Fibroblast of lung (primary cell): ENCODE data around the gene PDCD7. TPM values are rescaled to one million over a fixed set of nuclear protein-coding genes. Genes with fewer than 3 reads are reported as not detected.

ENCODE experiments used
- DNase-seq, 2 donors: peaks; one replicate each; pipeline versions ENCODE4 v3.0.0 to v3.0.0-alpha.2; 2010; ENCODE audit warnings: low read depth in 2 of 2
- H2AFZ ChIP-seq: 2 replicates; pipeline ENCODE4 v1.5.1; 2012; ENCODE audit warnings: low read length, control low read depth, inconsistent platforms
- H3K27ac ChIP-seq: 2 replicates; pipeline ENCODE4 v1.5.1; 2011; ENCODE audit warnings: low read length, control low read depth; ENCODE audit not compliant: insufficient read depth
- H3K27me3 ChIP-seq: 2 replicates; pipeline ENCODE4 v1.5.1; 2011; ENCODE audit warnings: mild to moderate bottlenecking, low read length; ENCODE audit not compliant: control insufficient read depth, insufficient read depth
- H3K36me3 ChIP-seq: 2 replicates; pipeline ENCODE4 v1.5.1; 2011; ENCODE audit warnings: low read length; ENCODE audit not compliant: control insufficient read depth, insufficient read depth
- H3K4me1 ChIP-seq: 2 replicates; pipeline ENCODE4 v1.5.1; 2011; ENCODE audit warnings: low read length; ENCODE audit not compliant: control insufficient read depth, insufficient read depth; ENCODE audit errors: extremely low read depth
- H3K4me2 ChIP-seq: 2 replicates; pipeline ENCODE4 v1.5.1; 2011; ENCODE audit warnings: low read length, control low read depth; ENCODE audit not compliant: insufficient read depth; ENCODE audit errors: extremely low read depth
- H3K4me3 ChIP-seq, 4 experiments: fragments of 200-600 bp in 1 of 4; sonication (generic) in 1 of 4; replicated peaks in 1 of 4; 2 replicates each; pipeline ENCODE4 v1.5.1; 2011 to 2016; ENCODE audit warnings: low read length in 4 of 4, low read depth in 3 of 4, mild to moderate bottlenecking in 3 of 4, control low read depth in 2 of 4, inconsistent platforms in 1 of 4, mixed read lengths in 1 of 4; ENCODE audit not compliant: insufficient read depth in 1 of 4; ENCODE audit errors: control extremely low read depth in 1 of 4
- H3K79me2 ChIP-seq: 2 replicates; pipeline ENCODE4 v1.5.1; 2012; ENCODE audit warnings: mild to moderate bottlenecking, low read length, inconsistent platforms; ENCODE audit not compliant: control insufficient read depth, insufficient read depth
- H3K9ac ChIP-seq: 2 replicates; pipeline ENCODE4 v1.5.1; 2011; ENCODE audit warnings: mild to moderate bottlenecking, low read length, control low read depth; ENCODE audit not compliant: insufficient read depth
- H3K9me3 ChIP-seq: 2 replicates; pipeline ENCODE4 v1.5.1; 2012; ENCODE audit warnings: low read depth, low read length; ENCODE audit not compliant: control insufficient read depth, insufficient read depth
- H4K20me1 ChIP-seq: 2 replicates; pipeline ENCODE4 v1.5.1; 2011; ENCODE audit warnings: low read length; ENCODE audit not compliant: control insufficient read depth, insufficient read depth; ENCODE audit errors: extremely low read depth
- CTCF ChIP-seq, 2 donors: IDR thresholded peaks in 1 of 2; conservative IDR thresholded peaks in 1 of 2; 1 replicate in 1 of 2; 2 replicates in 1 of 2; pipeline ENCODE4 v1.5.1; 2011 to 2012; ENCODE audit warnings: low read length in 2 of 2, control low read depth in 1 of 2, inconsistent platforms in 1 of 2, low read depth in 1 of 2, mild to moderate bottlenecking in 1 of 2
- EZH2 ChIP-seq: IDR thresholded peaks from 2 replicates; pipeline ENCODE4 v1.5.1; 2012; ENCODE audit warnings: low read length, control low read depth, mild to moderate bottlenecking; ENCODE audit errors: missing control alignments
- polyA plus RNA-seq, 2 donors: library from polyadenylated mRNA; depleted of rRNA in 1 of 2; stranded (reverse) in 1 of 2; unstranded in 1 of 2; fragments of >200 nt; gene quantifications; 2 replicates each; pipeline ENCODE4 v1.2.1, GENCODE V29; 2011 to 2012; ENCODE audit warnings: missing spikeins in 1 of 2
- total RNA-seq: library from RNA; depleted of rRNA; stranded (reverse); fragments of >200 nt; gene quantifications from 2 replicates; pipeline ENCODE4 v1.2.1, GENCODE V29; 2014

Gene PDCD7
- total and polyA plus RNA-seq, 2 donors (not counting 1 experiment from before 2014, with no cell fraction given) = 17.0 to 21.7 TPM

DNA sequence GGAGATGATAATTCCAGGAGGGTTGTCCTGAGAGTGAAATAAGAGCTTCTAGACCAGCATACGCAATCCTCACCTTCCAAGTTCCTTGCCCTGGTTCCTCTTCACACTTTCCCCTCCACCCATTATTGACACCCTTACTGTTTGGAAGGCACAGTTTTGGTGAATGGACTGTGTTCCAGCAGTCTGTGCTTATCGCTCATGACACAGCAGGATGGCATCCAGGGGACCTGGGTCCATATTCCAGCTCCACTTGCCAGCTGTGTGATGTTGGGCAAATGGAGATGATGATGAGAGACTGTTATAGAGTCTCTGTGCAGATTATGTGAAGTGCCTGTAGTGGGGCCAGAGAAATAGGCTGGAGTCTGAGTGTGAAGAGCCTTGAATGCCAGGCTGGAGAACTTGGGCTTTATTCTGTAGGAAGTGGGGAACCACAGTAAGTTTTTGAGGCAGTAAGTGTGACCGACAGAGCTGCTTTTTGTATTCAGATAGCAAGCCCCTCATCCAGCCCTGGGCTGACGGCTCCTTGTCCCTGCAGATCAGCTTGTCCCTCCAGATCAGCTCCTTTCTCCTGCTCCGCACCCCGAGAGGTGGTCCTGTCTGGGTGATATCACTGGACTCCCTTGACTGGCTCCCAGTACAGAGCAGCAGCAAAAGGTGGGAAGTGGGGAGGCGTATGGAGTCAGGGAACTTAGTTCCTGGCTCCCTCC is 49.0 kb downstream of the PDCD7 start:
- DNase-seq = peak in 1 of 2 donors; percentile 48
- Histone ChIP-seq H3K79me2 (no peaks in the 10 kb centered on the region), H3K4me1 (peaks cover 24% of the 10 kb centered on the region), H3K9ac (no peak overlapping the region), H4K20me1 (no peaks in the 10 kb centered on the region), H2AFZ (no peak overlapping the region), H3K36me3 (no peaks in the 10 kb centered on the region), H3K9me3 (no peaks in the 10 kb centered on the region), H3K27ac (no peak overlapping the region), H3K4me2 (no peak overlapping the region), H3K27me3 (no peaks in the 10 kb centered on the region), H3K4me3 (no peak overlapping the region)
- TF ChIP-seq EZH2 (no peak), CTCF (conservative IDR thresholded peaks at IDR 0.05 in 1 of 2, IDR thresholded peaks at IDR 0.05 in 1 of 2; ENCODE audit: low read depth in 1 of 2, low read length in 2 of 2) (no peak)

GRCh38 chr15:65083262-65083701 is 50.3 kb downstream of the PDCD7 start:
- peaks cover 14% of the 10 kb centered on the region for H3K4me1 ChIP-seq
- H3K4me2 ChIP-seq = peak overlapping the region; percentile 26
- H2AFZ ChIP-seq = no peak overlapping the region
- H3K9me3 ChIP-seq = no peaks in the 10 kb centered on the region
- no peaks in the 10 kb centered on the region for H3K36me3 ChIP-seq
- peak; percentile 57 to 86 for DNase-seq
- H3K4me3 ChIP-seq = no peak overlapping the region
- H3K79me2 ChIP-seq = no peaks in the 10 kb centered on the region
- no peak overlapping the region for H3K27ac ChIP-seq
- TF ChIP-seq CTCF (conservative IDR thresholded peaks at IDR 0.05 in 1 of 2, IDR thresholded peaks at IDR 0.05 in 1 of 2; ENCODE audit: low read depth in 1 of 2, low read length in 2 of 2) (peak; percentile 63 to 77), EZH2 (no peak)
- H4K20me1 ChIP-seq = no peaks in the 10 kb centered on the region
- peaks cover 2% of the 10 kb centered on the region for H3K27me3 ChIP-seq
- H3K9ac ChIP-seq = no peak overlapping the region

DNA sequence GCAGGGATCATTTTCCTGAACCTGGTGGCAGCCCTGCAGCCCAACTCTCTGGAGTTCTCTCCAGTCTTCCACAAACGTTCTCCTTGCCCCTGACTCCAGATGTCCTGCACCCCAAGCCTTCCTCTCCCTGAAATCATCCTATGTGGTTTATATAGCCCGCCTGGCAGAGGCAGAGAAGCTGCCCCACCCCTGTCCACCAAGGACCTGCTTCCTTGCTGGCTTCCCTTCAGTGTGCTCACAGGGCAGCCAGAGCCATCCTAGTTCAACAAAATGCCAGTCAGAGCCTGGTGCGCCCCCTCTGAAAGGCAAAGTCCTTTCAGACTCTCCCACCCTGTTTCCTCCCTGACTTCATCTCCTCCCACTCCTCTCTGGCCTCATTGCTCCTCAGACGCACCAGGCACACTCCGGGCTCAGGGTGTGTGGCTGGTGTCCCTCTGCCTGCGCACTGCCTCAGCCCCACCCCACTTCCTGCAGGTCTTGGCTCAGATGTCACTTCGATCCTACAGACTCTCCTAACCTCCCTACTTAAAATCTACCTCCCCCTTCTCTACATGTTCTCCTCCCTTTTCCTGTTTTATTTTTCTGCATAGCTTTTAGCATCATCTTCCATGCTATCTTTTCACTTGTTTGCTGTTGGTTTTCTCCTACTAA is 51.2 kb downstream of the PDCD7 start:
- Histone ChIP-seq H3K27me3 (peaks cover 2% of the 10 kb centered on the region), H2AFZ (no peak overlapping the region), H3K79me2 (no peaks in the 10 kb centered on the region), H3K4me2 (no peak overlapping the region), H3K4me1 (peaks cover 12% of the 10 kb centered on the region), H3K27ac (no peak overlapping the region), H3K4me3 (no peak overlapping the region), H4K20me1 (no peaks in the 10 kb centered on the region), H3K9ac (no peak overlapping the region), H3K9me3 (no peaks in the 10 kb centered on the region), H3K36me3 (no peaks in the 10 kb centered on the region)
- TF ChIP-seq EZH2 = no peak
- TF ChIP-seq CTCF (conservative IDR thresholded peaks at IDR 0.05 in 1 of 2, IDR thresholded peaks at IDR 0.05 in 1 of 2; ENCODE audit: low read depth in 1 of 2, low read length in 2 of 2) = no peak
- DNase-seq = no peak
